HG02852 (cell line): ENCODE data around the gene MOB3B.

Experiments used
- ATAC-seq: cut with Tn5 transposase; IDR thresholded peaks from one replicate; pipeline ENCODE4 v1.9.1; 2021; ENCODE audit warnings: mild to moderate bottlenecking, moderate library complexity; ENCODE audit not compliant: unreplicated experiment

Gene MOB3B

GRCh38 chr9:27529316-27530278, at the start of gene MOB3B:
TSS of gene MOB3B (minus strand) at chr9:27529814. CDS start at chr9:27455550, 74,264 bp downstream.
- ATAC-seq: peak; percentile 74

- peak; percentile 82 for ATAC-seq
These were observed 44.3 kb upstream of the MOB3B start for GRCh38 chr9:27573634-27574590.

DNA sequence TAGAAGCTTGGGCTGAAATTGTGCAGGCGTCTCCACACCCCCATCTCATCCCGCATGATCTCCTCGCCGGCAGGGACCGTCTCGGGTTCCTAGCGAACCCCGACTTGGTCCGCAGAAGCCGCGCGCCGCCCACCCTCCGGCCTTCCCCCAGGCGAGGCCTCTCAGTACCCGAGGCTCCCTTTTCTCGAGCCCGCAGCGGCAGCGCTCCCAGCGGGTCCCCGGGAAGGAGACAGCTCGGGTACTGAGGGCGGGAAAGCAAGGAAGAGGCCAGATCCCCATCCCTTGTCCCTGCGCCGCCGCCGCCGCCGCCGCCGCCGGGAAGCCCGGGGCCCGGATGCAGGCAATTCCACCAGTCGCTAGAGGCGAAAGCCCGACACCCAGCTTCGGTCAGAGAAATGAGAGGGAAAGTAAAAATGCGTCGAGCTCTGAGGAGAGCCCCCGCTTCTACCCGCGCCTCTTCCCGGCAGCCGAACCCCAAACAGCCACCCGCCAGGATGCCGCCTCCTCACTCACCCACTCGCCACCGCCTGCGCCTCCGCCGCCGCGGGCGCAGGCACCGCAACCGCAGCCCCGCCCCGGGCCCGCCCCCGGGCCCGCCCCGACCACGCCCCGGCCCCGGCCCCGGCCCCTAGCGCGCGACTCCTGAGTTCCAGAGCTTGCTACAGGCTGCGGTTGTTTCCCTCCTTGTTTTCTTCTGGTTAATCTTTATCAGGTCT, 43.5 kb upstream of the MOB3B start, which contains the start of gene C9orf72:
Gene C9orf72 (minus strand): TSS at position 564 of the 716 bp plus-strand sequence. CDS start 6,361 bp downstream, outside the sequence.
- peak; percentile 65 for ATAC-seq

- ATAC-seq: peak; percentile 40
These were observed 42.9 kb upstream of the MOB3B start for GRCh38 chr9:27572566-27572917.

DNA sequence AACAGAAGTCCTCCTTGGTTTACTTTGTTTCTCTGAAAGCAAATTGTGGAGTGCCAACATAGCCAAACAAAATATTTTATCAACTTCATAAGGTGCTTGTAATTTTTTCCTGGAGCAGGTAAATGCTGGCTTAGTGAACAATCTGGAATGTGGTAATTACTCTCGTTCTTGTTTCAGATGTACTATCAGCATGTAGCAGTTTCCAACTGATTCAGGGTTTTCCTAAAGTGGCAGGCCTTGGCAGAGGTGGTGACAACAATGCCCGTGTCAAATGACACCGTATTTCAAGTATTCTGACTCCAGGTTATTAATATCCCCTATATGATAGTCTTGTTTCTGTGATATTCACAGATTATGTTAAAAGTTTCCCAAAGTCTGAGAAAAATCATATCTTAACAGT, 42.4 kb upstream of the MOB3B start:
- no peak for ATAC-seq

DNA sequence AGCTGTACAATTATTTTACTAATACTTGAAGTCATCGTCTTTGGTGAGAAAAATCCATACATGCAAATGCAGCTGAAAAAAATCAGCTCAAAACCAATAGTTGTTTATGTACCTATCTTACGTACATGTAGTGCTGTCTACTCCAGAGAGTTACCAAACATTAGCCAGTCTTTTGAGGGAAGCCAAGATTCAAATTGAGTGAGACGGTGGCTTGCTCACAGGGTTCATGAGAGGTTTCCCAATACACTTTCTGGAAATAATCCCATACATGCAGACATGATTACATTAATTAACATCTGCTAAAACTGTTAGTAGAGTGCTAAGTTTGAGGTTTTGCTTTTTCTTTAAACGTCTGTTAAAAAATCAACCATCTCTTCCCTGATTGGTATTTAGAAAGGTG, 41.4 kb upstream of the MOB3B start:
- no peak for ATAC-seq

- no peak for ATAC-seq
These were observed 39.8 kb upstream of the MOB3B start for GRCh38 chr9:27569406-27569805.

DNA sequence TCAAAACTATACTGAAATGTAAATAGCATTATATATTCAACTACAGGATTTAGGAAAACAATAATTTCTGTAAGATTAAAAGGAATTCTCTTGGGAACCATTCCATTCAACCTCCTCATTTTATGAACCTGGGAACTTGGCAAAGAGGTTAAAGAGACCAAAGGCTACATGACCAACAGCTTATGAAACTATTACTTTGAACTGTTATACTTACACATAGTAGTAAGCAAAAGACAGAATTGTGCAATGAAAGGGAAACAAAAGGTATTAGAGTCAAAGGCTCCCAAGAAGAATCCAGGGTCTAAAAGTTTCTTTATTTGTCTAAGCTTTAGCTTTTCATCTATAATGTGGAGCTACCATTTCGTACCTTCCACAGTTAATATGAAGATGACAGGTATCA, 36.5 kb upstream of the MOB3B start:
- ATAC-seq: no peak

DNA sequence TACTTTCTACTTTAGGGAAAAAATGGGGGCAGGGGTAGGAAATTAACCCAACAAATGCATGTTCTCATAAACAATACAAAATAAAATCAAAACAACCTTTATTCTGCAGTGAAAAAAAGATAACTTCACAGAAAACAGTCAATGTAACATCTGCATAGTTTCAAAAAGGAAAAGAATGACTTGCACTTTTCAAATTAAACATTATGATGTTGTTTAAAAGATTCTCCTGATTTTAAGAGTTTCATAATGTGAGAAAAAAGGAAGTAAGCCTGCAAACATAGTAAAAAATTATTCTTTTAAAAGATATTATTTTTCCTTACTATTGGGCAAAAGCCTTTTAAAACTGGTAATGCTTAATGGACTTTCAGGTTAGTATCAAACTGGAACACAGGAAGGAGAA, 36.1 kb upstream of the MOB3B start:
- ATAC-seq: no peak

- ATAC-seq: no peak
These were observed 35.1 kb upstream of the MOB3B start for GRCh38 chr9:27564670-27565069.

DNA sequence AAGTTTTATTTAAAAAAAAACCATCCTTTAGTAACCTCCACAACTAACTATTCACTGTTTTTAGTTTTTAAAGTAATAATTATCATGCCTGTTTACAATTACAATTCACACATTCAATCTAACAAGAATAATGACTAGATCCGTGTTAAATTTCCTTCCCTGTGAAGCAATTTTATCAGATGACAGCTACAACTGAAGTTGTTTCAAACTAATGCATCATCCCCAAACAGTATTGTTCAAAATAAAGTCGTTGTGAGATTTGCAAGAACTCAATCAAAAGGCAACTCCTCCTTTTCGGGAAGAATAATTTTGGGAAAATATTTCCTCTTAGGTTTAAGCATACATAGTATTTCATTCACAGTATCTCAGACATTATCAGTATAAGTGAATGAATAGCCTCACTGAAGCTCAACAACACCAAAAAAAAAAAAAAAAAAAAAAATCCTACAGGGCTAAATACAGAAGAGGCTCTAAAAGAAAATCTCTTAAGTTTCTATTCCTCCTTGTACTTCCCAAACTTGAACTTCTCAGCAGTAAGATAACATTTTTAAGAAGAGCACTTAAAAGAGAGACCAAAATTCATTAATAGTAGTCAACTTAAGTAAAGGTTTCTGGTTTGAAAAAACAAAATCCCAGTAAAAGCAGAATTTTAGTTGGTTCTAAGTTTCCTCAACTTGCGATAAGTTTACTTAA, 34.3 kb upstream of the MOB3B start:
- ATAC-seq: no peak

- ATAC-seq: peak; percentile 72
These were observed 32.1 kb upstream of the MOB3B start for GRCh38 chr9:27561685-27562084.

GRCh38 chr9:27560457-27560856, 30.8 kb upstream of the MOB3B start:
- ATAC-seq: no peak

- ATAC-seq: no peak
These were observed 28.7 kb upstream of the MOB3B start for GRCh38 chr9:27558307-27558706.

DNA sequence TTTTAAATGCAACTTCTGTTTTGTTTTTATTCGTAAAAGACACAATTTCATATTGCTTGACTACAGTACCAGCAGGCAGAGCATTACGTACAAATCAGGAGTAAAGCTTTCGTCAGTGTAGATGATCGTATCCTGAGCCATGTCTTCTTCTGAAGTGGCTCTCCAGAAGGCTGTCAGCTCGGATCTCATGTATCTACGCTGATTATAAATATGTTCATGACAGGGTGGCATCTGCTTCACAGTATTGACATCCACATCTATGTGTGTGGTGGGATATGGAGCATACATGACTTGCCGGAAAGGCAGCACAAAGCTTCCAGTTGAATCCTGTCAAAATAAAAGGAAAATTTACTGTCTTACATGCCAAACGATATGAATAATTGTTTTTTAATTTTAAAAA, 26.9 kb upstream of the MOB3B start:
- ATAC-seq: no peak

DNA sequence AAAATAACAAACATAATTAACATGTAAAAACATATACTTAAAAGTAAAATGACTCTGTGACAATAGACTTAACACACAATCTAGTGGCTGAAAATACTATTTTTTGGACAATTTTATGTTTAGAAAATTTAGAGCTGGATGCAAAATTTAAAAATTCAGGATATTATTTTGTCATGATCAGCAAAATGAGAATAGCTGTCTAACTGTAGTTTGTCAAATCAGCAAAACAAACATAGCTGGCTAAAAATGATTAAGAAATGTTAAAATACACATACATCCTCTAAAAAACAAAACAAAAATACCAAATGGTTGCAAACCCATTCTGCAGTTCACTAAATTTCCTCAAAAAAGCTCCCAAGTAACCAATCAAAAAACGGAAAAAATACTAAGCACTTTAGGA, 25.1 kb upstream of the MOB3B start:
- no peak for ATAC-seq

GRCh38 chr9:27549196-27549755, 19.7 kb upstream of the MOB3B start:
- ATAC-seq: no peak

DNA sequence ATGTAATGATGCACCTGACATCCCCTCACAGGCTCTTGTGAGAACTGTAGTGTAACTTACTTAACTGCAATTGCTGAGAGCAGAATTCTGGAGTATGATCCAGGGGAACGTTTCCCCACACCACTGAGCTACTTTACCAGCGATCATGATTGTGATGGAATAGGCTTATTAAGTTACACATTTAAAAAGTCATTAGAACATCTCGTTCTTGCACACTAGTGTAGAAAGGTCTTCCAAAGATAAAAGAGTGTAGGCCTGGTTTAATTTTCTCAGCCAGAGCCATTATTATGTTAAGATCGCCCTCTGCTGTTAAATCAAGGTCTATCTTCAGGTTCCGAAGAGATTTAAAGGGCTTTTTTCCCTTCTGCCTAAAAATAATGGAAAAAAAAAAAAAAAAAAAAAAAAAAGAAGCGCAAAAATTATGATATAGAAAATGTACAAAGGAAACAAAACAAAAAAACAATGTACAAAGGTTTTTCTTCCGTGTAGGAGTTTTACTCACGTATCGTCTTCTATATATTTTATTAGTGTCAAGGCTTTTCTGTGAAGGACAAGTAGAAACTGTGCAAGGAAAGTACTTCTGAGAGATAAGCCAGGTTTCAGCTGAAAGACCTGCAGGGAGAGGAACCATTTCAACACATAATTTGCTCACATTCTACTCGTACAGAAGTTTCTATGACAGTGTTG, 18.6 kb upstream of the MOB3B start:
- no peak for ATAC-seq

DNA sequence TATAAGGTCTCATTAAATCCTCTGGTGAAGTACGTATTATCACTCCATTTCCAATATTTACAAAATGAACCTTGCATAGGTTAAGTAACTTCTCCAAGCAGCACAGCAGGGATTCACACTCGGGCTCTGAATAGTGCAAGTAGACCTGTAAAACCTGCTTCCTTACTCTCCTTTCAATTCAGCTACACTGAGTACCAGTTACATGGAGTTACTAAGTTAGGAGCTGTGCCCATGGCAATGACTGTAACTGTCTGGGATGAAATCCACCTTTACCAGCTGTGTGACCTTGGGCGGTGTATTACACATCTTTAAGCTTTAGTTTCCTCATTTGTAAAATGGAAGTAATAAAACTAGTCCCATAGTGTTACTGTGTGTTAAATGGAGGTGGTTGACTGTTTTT, 15.9 kb upstream of the MOB3B start:
- ATAC-seq: no peak
